ENCODE results near the gene VILL. TPM values are rescaled to one million over a fixed set of nuclear protein-coding genes. Genes with fewer than 3 reads are reported as not detected.

The VILL gene
- total RNA-seq, 1 donor: 38.5 TPM

GRCh38 chr3:37999836-38000235 lies 9.2 kb downstream of the VILL start:
- no peak for DNase-seq (ENCODE audit: low read depth in 2 of 3, low spot score in 2 of 3)

GRCh38 chr3:38000242-38000916 lies 9.8 kb downstream of the VILL start:
- DNase-seq (ENCODE audit: low read depth in 2 of 3, low spot score in 2 of 3): no peak

DNA sequence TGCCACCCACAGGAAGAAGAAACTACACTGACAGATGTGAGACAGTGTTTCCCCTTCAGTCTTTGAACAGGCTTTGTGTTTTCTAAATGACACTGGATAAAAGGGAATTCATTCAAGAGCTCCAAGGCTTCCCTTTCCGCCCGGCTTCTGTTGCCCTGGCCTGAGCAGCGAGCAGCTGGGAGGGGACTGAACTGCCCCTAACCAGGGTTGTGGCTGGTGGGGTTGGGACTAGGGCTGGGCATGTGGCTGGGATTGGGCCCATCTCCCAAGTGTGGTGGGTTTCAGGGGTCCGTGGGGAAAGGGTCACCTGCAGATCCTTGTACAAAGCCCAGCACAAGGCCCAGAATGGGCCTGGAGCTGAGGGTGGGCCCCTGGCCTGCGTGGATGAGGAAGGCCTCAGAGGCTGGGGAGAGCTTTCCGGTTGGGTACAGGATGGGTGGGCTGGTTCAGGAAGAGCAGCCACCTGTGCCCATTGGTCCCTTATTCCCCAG lies 10.4 kb downstream of the VILL start:
- DNase-seq (ENCODE audit: low read depth in 2 of 3, low spot score in 2 of 3): no peak

- DNase-seq (ENCODE audit: low read depth in 2 of 3, low spot score in 2 of 3): no peak
Observed at GRCh38 chr3:38001456-38002081, 11.0 kb downstream of the VILL start.

DNA sequence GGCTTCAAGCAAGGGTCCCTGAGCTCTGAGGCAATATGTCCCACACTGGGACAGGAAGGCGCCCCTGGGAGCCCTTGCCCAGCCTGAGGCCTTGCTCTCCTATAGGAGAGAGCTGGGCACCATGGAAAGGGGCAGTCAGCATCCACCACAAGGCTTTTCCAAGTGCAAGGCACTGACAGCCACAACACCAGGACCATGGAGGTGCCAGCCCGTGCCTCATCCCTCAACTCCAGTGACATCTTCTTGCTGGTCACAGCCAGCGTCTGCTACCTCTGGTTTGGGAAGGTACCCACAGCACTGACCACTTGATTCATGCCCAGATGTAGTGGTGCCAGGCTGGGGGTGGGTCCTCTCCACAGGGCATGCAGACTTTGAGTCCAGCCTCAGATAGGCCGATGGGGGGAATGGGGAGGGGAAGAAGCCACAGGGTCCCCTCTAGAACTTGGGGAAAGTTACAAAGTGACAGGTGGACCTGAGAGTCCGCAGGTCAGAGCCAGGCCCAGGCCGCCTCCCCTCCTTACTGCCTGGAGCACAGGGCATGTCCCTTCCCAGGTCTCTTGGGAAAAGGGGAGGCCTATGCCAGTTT lies 11.8 kb downstream of the VILL start:
- no peak for DNase-seq (ENCODE audit: low read depth in 2 of 3, low spot score in 2 of 3)

DNA sequence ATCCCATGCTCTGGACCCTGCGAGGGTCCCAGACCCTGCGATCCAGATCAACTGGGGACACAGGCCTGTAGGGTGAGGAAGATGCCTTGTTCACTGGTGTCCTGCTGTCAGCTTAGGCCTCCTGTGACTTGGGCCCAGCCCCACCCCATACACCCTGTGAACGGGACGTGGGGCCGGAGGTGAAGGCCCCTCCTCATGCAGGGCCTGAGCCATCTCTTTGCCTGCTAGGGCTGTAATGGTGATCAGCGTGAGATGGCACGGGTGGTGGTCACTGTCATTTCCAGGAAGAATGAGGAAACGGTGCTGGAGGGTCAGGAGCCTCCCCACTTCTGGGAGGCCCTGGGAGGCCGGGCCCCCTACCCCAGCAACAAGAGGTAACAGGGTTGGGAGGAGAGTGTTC lies 12.4 kb downstream of the VILL start:
- no peak for DNase-seq (ENCODE audit: low read depth in 2 of 3, low spot score in 2 of 3)

DNA sequence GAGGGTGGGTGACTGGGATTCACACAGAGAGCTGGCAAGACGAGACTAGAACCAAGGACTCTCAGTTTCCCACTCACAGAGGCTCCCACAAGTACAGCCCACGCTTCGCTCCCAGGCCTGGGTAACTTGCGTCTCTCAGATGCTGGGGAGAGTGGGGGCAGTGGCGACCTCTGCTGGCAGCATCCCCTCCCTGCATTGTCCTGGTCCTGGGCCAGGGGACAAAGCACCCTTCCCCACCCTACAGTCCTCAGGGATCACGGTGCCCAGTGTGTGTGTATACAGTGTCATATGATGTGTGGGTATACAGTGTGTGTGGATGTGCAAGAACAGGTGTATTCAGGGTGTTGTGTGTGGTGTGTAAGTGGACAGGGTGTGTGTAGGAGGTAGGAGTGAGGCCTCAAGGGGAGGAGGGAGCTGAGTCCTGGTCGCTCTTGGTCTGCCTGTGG lies 12.8 kb downstream of the VILL start:
- DNase-seq (ENCODE audit: low read depth in 2 of 3, low spot score in 2 of 3): peak in 2 of 3 donors; percentile 37 to 55

- no peak for DNase-seq (ENCODE audit: low read depth in 2 of 3, low spot score in 2 of 3)
Observed at GRCh38 chr3:38003817-38004414, 13.3 kb downstream of the VILL start.

- peak in 2 of 3 donors; percentile 50 to 72 for DNase-seq (ENCODE audit: low read depth in 2 of 3, low spot score in 2 of 3)
Observed at GRCh38 chr3:38004415-38005075, 14.0 kb downstream of the VILL start.

DNA sequence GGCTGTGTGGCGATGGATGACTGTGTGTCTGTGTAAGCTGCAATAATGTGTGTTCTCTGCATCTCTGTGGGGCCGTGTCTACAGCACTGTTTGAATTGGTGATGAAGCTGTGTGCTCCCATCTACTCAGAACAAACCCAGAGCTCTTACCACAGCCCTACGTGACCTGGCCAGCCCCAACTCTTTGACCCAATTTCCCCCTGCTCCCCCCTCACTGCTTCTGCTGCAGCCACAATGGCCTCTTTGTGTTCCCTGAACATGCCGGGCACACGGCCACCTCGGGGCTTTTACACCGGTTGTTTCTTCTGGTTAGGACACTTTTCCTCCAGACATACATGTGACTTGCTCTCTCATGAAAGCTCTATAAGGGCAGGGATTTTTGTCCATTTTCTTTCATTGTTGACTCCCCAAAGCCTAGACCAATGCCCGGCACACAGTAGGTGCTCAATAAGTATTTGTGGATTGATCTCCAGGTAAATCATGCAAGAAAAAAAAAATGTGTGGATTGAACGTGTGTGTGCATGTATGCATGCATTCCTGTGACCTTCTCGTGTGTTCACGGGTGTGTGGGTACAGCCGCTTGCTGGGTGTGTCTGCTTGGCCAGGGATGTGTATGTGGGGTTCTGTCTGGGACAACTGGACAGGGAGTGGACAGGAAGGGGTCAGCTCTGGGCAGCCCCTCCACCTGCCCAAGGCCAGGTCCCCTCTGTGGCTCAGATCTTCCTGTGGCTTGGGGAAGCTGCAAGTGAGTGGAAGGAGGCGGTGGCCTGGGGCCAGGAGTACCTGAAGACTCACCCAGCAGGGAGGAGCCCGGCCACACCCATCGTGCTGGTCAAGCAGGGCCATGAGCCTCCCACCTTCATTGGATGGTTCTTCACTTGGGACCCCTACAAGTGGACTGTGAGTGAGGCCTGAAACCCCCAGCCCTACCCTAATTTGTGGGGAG lies 14.8 kb downstream of the VILL start:
- no peak for DNase-seq (ENCODE audit: low read depth in 2 of 3, low spot score in 2 of 3)

DNA sequence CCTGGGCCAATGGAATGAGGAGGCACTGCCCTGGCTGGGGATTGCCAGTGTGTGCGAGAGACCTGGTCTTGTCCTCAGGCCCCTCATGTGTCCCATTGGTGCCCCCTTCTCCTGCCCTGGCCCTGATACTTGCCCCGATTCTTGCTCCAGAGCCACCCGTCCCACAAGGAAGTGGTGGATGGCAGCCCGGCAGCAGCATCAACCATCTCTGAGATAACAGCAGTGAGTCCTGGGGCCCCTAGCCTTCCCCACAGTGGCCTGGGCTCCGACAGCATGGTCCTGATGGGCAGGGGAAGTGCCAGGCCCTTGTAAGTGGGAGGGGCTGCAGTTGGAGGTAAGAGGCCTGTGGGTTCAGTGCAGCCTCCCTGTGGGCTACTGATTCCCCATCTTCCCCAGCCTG lies 15.4 kb downstream of the VILL start:
- DNase-seq (ENCODE audit: low read depth in 2 of 3, low spot score in 2 of 3): no peak

- DNase-seq (ENCODE audit: low read depth in 2 of 3, low spot score in 2 of 3): no peak
Observed at GRCh38 chr3:38006445-38006995, 15.9 kb downstream of the VILL start.

GRCh38 chr3:38007754-38008090 lies 17.1 kb downstream of the VILL start:
- no peak for DNase-seq (ENCODE audit: low read depth in 2 of 3, low spot score in 2 of 3)

DNA sequence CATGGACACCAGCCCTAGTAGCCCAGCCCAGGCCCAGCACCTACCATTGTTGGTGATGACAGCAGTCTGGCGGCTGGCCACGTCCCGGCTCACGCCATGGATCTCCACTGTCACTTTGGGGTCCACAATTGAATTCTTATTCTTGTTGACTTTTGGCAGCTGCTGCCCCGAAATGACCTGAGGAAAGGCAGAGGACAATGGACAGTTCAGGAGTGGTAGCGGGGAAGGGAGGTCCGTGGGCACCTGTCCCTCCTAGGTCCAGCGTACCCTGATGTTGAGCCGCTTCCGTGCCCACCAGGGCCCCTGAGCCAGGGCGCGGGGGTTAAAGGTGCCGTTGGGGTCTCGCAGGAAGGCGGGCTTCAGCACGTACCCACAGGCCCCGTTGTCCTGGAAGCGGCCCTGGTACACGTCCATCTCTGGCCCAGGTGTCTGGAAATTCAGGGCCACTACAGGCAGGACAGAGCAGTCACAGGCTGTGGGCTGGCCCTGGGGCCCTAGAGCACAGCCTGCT lies 17.7 kb downstream of the VILL start:
- no peak for DNase-seq (ENCODE audit: low read depth in 2 of 3, low spot score in 2 of 3)

DNA sequence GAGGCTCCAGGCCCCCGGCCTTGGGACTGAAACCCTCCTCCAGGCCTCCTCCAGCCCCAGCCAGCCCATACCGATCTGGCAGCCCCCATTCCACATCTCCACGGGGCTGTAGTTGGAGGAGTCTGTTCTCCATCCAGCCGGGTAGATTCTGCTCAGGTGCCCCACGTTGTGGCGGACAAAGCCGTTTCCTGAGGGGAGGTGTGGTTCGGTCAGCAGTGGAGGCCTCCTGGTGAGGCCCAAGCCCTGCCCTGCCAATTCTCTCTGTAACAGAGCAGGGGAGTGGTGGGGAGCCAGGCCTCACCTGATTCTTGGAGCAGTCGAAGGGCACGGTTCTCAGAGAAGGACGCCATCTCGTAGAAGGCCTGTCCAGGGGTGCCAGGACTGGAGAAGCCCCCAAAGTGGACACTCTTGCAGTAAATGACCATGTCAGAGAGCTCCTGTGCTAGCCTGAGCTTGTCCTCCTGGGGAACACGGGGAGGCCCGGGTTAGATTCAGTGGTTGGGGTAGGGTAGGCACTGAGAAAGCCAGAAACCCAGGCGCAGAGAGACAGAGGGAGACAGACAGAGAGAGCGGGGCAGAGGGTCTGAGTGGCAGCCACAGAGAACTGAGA lies 18.5 kb downstream of the VILL start:
- no peak for DNase-seq (ENCODE audit: low read depth in 2 of 3, low spot score in 2 of 3)

DNA sequence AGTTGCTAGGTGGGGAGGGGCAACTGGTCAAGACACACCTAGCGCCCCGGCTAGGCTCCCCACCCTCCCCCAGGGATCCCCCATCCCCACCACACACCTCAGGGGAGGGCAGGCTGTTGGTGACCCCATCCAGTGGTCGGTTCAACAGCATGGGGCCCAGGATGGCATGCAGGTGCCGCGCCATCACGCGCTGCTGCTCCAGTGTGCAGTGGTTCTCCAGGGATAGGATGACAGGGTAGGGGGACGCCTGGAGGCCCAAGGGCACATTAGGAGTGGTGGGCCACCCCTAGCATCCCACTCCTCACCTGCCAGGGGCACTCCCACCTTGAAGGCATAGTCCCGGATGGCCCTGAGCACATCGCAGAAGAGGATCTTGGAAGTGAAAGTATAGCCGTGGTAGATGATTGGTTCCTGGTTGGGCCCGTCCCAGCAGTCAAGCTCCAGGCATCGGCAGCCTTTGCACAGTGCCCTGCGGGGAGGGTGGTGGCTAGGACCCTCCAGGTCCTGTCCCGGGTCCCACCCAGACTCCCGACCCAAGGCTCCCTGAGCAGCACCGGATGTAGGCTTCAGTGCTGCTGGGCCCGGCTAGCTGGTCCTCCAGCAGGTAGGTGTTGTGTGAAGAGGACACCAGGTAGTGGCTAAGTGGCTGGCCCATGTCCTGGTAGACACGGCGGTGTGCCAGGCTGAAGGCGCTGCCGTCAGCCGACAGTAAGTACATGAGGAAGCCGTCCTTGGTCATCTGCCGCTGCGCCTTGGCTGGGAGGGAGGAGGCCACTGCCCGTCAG lies 19.4 kb downstream of the VILL start:
- DNase-seq (ENCODE audit: low read depth in 2 of 3, low spot score in 2 of 3): no peak

DNA sequence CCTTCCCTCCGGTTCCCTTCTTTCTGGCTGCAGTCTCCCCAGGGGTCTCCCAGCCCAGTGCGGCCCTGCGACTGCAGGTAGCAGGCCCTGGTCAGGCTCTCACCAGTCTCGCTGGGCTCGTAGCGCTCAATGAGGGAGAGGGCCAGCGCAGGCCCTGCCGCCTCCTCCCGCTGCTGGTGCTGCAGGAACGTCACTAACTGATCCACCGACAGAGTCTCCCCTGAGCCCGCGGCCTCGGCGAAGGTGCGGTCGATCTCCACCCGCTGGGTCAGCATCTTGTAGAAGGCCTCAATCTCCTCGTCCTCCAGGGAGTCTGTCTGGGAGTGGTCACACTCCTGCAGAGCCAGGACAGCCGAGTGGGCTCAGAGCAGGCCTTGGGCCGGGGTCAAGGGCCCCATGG lies 20.5 kb downstream of the VILL start:
- no peak for DNase-seq (ENCODE audit: low read depth in 2 of 3, low spot score in 2 of 3)

DNA sequence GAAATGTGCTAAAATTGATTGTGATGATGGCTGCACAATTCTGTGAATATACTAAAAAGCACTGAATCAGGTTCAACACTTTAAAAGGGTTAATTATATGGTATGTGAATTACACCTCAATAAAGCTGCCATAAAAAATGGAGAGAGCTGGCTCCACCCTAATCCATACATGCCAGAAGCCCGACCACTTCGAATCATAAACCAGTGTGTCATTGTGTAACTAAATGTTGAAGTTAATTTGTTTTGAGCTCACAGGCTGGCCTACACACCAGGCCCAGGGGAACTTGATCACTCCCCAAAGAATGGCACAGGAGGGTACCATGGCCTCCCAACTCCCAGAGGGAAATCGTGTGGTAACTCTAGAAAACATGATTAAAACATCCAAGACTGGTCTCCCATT lies 24.9 kb downstream of the VILL start:
- DNase-seq (ENCODE audit: low read depth in 2 of 3, low spot score in 2 of 3): no peak
